Measurements from ENCODE around the gene PER1. TPM values are rescaled to one million over a fixed set of nuclear protein-coding genes. Genes with fewer than 3 reads are reported as not detected.

PER1 gene
- total RNA-seq, 2 experiments from 2014 or later: 62.2 to 73.3 TPM

GRCh38 chr17:8131844-8132441 lies 20.3 kb downstream of the PER1 start:
- no peak for DNase-seq
- Mint-ChIP-seq H3K4me1 (ENCODE audit: low read depth) (peaks cover 10% of the 10 kb centered on the region), H3K9me3 (no peaks in the 10 kb centered on the region), H3K4me3 (no peak overlapping the region), H3K27me3 (ENCODE audit: low read depth) (no peaks in the 10 kb centered on the region), H3K27ac (no peak overlapping the region), H3K36me3 (ENCODE audit: low read depth) (no peaks in the 10 kb centered on the region)
- CTCF ChIA-PET: interaction anchor here (0.7 to 2.0 kb wide), 4 partner anchors 10 to 90 kb away, joined by 3 to 9 read pairs (median 4); no protein-coding TSS in a partner anchor
- intact Hi-C loops (cut with micrococcal nuclease): no loop called here

GRCh38 chr17:8128125-8128784 lies 23.9 kb downstream of the PER1 start:
- H3K36me3 Mint-ChIP-seq (ENCODE audit: low read depth): peaks cover 2% of the 10 kb centered on the region
- peaks cover 20% of the 10 kb centered on the region for H3K27me3 Mint-ChIP-seq (ENCODE audit: low read depth)
- H3K4me1 Mint-ChIP-seq (ENCODE audit: low read depth): peaks cover 33% of the 10 kb centered on the region
- H3K9me3 Mint-ChIP-seq: no peaks in the 10 kb centered on the region
- DNase-seq: no peak
- intact Hi-C loops (cut with micrococcal nuclease): no loop called here
- no peak overlapping the region for H3K4me3 Mint-ChIP-seq
- H3K27ac Mint-ChIP-seq: no peak overlapping the region
- CTCF ChIA-PET: interaction anchor here (0.7 to 1.7 kb wide), 3 partner anchors 31 to 54 kb away, joined by 4 read pairs; no protein-coding TSS in a partner anchor

- peaks cover 2% of the 10 kb centered on the region for H3K36me3 Mint-ChIP-seq (ENCODE audit: low read depth)
These were observed 25.6 kb downstream of the PER1 start for GRCh38 chr17:8126491-8127066.

DNA sequence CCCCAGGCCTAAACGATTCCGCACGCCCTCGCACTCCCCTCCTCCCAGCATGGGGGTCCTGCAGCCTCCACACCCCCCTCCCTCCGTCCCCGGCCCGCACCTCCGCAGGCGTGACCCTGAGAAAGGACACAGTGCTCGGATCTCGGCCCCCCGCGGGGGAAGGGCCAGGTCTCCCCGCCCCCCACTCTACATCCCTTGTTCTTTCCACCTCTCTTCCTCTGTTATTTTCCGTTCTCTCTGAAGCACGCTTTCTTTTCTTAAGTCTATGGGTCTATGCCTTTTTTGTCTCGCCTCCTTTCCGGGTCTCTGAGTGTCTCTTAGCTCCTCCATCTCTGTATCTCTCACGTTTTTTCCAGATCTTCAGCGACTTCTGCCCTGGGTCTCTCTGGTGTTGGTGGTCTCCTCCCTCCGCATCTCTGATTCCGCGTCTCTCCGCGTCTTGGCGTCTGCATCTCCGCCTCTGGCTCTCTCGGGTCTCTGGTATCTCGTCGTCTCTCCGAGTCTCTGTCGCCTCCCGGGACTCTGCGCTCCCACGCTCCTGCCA lies 26.2 kb downstream of the PER1 start:
- H3K27ac Mint-ChIP-seq: peak overlapping the region; percentile 90
- H3K27me3 Mint-ChIP-seq (ENCODE audit: low read depth): peaks cover 27% of the 10 kb centered on the region
- H3K9me3 Mint-ChIP-seq: no peaks in the 10 kb centered on the region
- DNase-seq: peak; percentile 22
- intact Hi-C loops (cut with micrococcal nuclease): loop anchor here (1.0 kb wide), 1 partner anchor 12 kb away; no protein-coding TSS in a partner anchor
- H3K36me3 Mint-ChIP-seq (ENCODE audit: low read depth): peaks cover 2% of the 10 kb centered on the region
- H3K4me1 Mint-ChIP-seq (ENCODE audit: low read depth): peaks cover 37% of the 10 kb centered on the region
- H3K4me3 Mint-ChIP-seq: peak overlapping the region; percentile 84
- CTCF ChIA-PET: interaction anchor here (0.8 to 1.9 kb wide), 2 partner anchors 12 to 34 kb away, joined by 4 to 14 read pairs; no protein-coding TSS in a partner anchor

More at GRCh38 chr17:8126491-8127066, 25.6 kb downstream of the PER1 start:
- DNase-seq: peak; percentile 45
- intact Hi-C loops (cut with micrococcal nuclease): no loop called here
- H3K27ac Mint-ChIP-seq: peak overlapping the region; percentile 62
- no peaks in the 10 kb centered on the region for H3K9me3 Mint-ChIP-seq
- peaks cover 27% of the 10 kb centered on the region for H3K27me3 Mint-ChIP-seq (ENCODE audit: low read depth)
- H3K4me1 Mint-ChIP-seq (ENCODE audit: low read depth): peaks cover 36% of the 10 kb centered on the region
- CTCF ChIA-PET: interaction anchor here (0.6 to 1.9 kb wide), 6 partner anchors 12 to 441 kb away, joined by 3 to 14 read pairs (median 4); no protein-coding TSS in a partner anchor
- peak overlapping the region; percentile 86 for H3K4me3 Mint-ChIP-seq

DNA sequence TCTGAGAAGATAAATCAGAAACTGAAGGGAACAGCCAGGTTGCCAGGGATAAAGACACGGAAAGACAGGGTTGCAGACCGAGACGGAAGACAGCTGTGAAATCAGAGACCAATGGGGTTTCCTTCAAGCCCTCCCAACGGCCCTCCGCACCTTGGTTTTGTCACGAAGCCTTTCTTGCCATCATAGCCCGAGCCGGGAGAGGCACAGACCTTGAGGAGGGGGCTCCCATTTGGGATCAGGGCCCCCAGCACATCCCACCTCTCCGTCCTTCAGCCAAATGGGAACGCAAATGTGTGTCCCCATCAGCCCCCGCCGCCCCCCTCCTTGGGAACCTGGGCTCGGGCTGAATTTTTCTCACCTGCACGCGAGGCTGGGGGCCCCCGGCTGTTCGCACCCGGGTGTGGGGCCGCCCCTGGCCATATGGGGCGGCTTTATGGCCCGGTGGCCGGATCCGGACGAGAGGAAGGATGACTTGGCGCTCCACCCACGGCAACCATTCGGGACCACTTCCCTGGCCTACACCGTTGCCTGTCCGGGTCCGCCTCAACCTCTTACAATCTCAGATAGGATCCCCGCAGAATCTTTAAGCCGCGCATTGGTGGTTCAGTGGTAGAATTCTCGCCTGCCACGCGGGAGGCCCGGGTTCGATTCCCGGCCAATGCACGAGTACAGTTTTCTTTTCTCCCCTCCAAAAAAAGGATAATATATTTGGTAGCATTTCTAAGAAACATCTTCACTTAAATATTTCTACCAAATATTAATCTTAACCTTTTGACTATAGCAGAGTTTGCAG lies 26.9 kb downstream of the PER1 start:
- peak; percentile 96 for DNase-seq
- H3K36me3 Mint-ChIP-seq (ENCODE audit: low read depth): peaks cover 5% of the 10 kb centered on the region
- peak overlapping the region; percentile 90 for H3K27ac Mint-ChIP-seq
- peak overlapping the region; percentile 84 for H3K4me3 Mint-ChIP-seq
- H3K9me3 Mint-ChIP-seq: no peaks in the 10 kb centered on the region
- H3K27me3 Mint-ChIP-seq (ENCODE audit: low read depth): peaks cover 29% of the 10 kb centered on the region
- CTCF ChIA-PET: interaction anchor here (1.2 to 1.7 kb wide), 4 partner anchors 9 to 176 kb away, joined by 3 to 6 read pairs (median 4); partner anchors contain the start of gene CTC1
- H3K4me1 Mint-ChIP-seq (ENCODE audit: low read depth): peaks cover 43% of the 10 kb centered on the region
- intact Hi-C loops (cut with micrococcal nuclease): loop anchor here (1.0 kb wide), 1 partner anchor 13 kb away; no protein-coding TSS in a partner anchor

GRCh38 chr17:8124350-8125153 lies 27.7 kb downstream of the PER1 start:
- Mint-ChIP-seq H3K4me1 (ENCODE audit: low read depth) (peaks cover 51% of the 10 kb centered on the region), H3K4me3 (peak overlapping the region; percentile 84), H3K9me3 (no peaks in the 10 kb centered on the region), H3K27ac (peak overlapping the region; percentile 77), H3K27me3 (ENCODE audit: low read depth) (peaks cover 32% of the 10 kb centered on the region), H3K36me3 (ENCODE audit: low read depth) (peaks cover 7% of the 10 kb centered on the region)
- intact Hi-C loops (cut with micrococcal nuclease): loop anchor here (1.0 to 5.0 kb wide), 4 partner anchors 14 to 258 kb away; partner anchors contain the start of gene RPL26
- CTCF ChIA-PET: interaction anchor here (0.6 to 3.5 kb wide), 7 partner anchors 10 to 176 kb away, joined by 3 to 29 read pairs (median 5); partner anchors contain the start of gene CTC1
- DNase-seq: peak; percentile 57

GRCh38 chr17:8123695-8124349 lies 28.4 kb downstream of the PER1 start, which contains the start of gene HES7:
TSS of gene HES7 (minus strand) at chr17:8124106. CDS start at chr17:8124084, 22 bp downstream.
- peaks cover 33% of the 10 kb centered on the region for H3K27me3 Mint-ChIP-seq (ENCODE audit: low read depth)

GRCh38 chr17:8122924-8123694 lies 29.1 kb downstream of the PER1 start:
- Mint-ChIP-seq H3K27me3 (ENCODE audit: low read depth) (peaks cover 33% of the 10 kb centered on the region), H3K27ac (no peak overlapping the region), H3K4me1 (ENCODE audit: low read depth) (peaks cover 61% of the 10 kb centered on the region)

More at GRCh38 chr17:8123695-8124349, 28.4 kb downstream of the PER1 start, which contains the start of gene HES7:
- peak within 1 kb of the TSS; percentile 84 for H3K4me3 Mint-ChIP-seq
- H3K27ac Mint-ChIP-seq: peak within 1 kb of the TSS; percentile 77
- CTCF ChIA-PET: interaction anchor here (0.6 to 3.5 kb wide), 7 partner anchors 10 to 177 kb away, joined by 3 to 29 read pairs (median 5); partner anchors contain the start of gene CTC1
- peaks cover 7% of the 10 kb centered on the region for H3K36me3 Mint-ChIP-seq (ENCODE audit: low read depth)
- intact Hi-C loops (cut with micrococcal nuclease): loop anchor here (1.0 to 5.0 kb wide), 4 partner anchors 32 to 621 kb away; partner anchors contain the start of gene RPL26
- peaks cover 55% of the 10 kb centered on the region for H3K4me1 Mint-ChIP-seq (ENCODE audit: low read depth)
- H3K9me3 Mint-ChIP-seq: no peaks in the 10 kb centered on the region
- DNase-seq: peak; percentile 38

GRCh38 chr17:8122422-8122923 lies 29.7 kb downstream of the PER1 start:
- intact Hi-C loops (cut with micrococcal nuclease): loop anchor here (5.0 kb wide), 1 partner anchor 260 kb away; the partner anchor contains the start of gene RPL26
- Mint-ChIP-seq H3K27ac (peak overlapping the region; percentile 32), H3K36me3 (ENCODE audit: low read depth) (peaks cover 7% of the 10 kb centered on the region), H3K27me3 (ENCODE audit: low read depth) (peaks cover 36% of the 10 kb centered on the region), H3K9me3 (no peaks in the 10 kb centered on the region), H3K4me1 (ENCODE audit: low read depth) (peaks cover 68% of the 10 kb centered on the region), H3K4me3 (peak overlapping the region; percentile 84)
- peak; percentile 53 for DNase-seq
- CTCF ChIA-PET: interaction anchor here (0.5 to 3.5 kb wide), 6 partner anchors 10 to 102 kb away, joined by 3 to 29 read pairs (median 4); no protein-coding TSS in a partner anchor

More at GRCh38 chr17:8122924-8123694, 29.1 kb downstream of the PER1 start:
- Mint-ChIP-seq H3K9me3 (no peaks in the 10 kb centered on the region), H3K36me3 (ENCODE audit: low read depth) (peaks cover 7% of the 10 kb centered on the region), H3K4me3 (peak overlapping the region; percentile 84)
- intact Hi-C loops (cut with micrococcal nuclease): loop anchor here (1.0 to 5.0 kb wide), 2 partner anchors 259 to 622 kb away; partner anchors contain the start of gene RPL26
- DNase-seq: peak; percentile 68
- CTCF ChIA-PET: interaction anchor here (1.5 to 3.5 kb wide), 4 partner anchors 16 to 178 kb away, joined by 5 to 29 read pairs (median 7); no protein-coding TSS in a partner anchor
